ENCODE measurements around the gene ATAT1.
"Not testable (repeated sequence)": the region's sequence is repeated elsewhere in the genome, so short reads cannot be mapped to it uniquely, and the experiment has no call there.

Gene ATAT1

GRCh38 chr6:30592287-30592686 is 34.4 kb upstream of the ATAT1 start:
- no peaks in the 10 kb centered on the region for H3K4me1 ChIP-seq
- no peaks in the 10 kb centered on the region for H3K9me3 ChIP-seq
- DNase-seq, result no peak
- TF ChIP-seq CTCF (IDR thresholded peaks at IDR 0.05; ENCODE audit: low read depth, low read length), result no peak
- H3K4me3 ChIP-seq (ENCODE audit: low read depth, low read length), result no peak overlapping the region
- H3K36me3 ChIP-seq, result peaks cover 71% of the 10 kb centered on the region
- H3K27me3 ChIP-seq, result no peaks in the 10 kb centered on the region

GRCh38 chr6:30597315-30598144 is 29.1 kb upstream of the ATAT1 start:
- not testable (repeated sequence) for H3K4me1 ChIP-seq; H3K27me3 ChIP-seq; H3K9me3 ChIP-seq; H3K4me3 ChIP-seq (ENCODE audit: low read depth, low read length)
- TF ChIP-seq CTCF (IDR thresholded peaks at IDR 0.05; ENCODE audit: low read depth, low read length), result peak; percentile 82
- DNase-seq, result peak; percentile 87
- H3K36me3 ChIP-seq, result peaks cover 47% of the 10 kb centered on the region

GRCh38 chr6:30598912-30599624 is 27.6 kb upstream of the ATAT1 start:
- Histone ChIP-seq H3K36me3 (peaks cover 50% of the 10 kb centered on the region), H3K4me1 (no peaks in the 10 kb centered on the region)

GRCh38 chr6:30599625-30600324 is 26.9 kb upstream of the ATAT1 start:
- H3K27me3 ChIP-seq, result no peaks in the 10 kb centered on the region
- TF ChIP-seq CTCF (IDR thresholded peaks at IDR 0.05; ENCODE audit: low read depth, low read length), result no peak
- H3K4me3 ChIP-seq (ENCODE audit: low read depth, low read length), result no peak overlapping the region
- DNase-seq, result no peak
- H3K4me1 ChIP-seq, result no peaks in the 10 kb centered on the region
- H3K36me3 ChIP-seq, result peaks cover 51% of the 10 kb centered on the region
- H3K9me3 ChIP-seq, result no peaks in the 10 kb centered on the region

More at GRCh38 chr6:30598912-30599624, 27.6 kb upstream of the ATAT1 start:
- Histone ChIP-seq H3K27me3 (no peaks in the 10 kb centered on the region), H3K9me3 (no peaks in the 10 kb centered on the region), H3K4me3 (ENCODE audit: low read depth, low read length) (no peak overlapping the region)
- TF ChIP-seq CTCF (IDR thresholded peaks at IDR 0.05; ENCODE audit: low read depth, low read length), result no peak
- no peak for DNase-seq

- Histone ChIP-seq H3K27me3 (no peaks in the 10 kb centered on the region), H3K9me3 (no peaks in the 10 kb centered on the region), H3K4me1 (no peaks in the 10 kb centered on the region), H3K36me3 (peaks cover 58% of the 10 kb centered on the region), H3K4me3 (ENCODE audit: low read depth, low read length) (no peak overlapping the region)
- no peak for DNase-seq
- TF ChIP-seq CTCF (IDR thresholded peaks at IDR 0.05; ENCODE audit: low read depth, low read length), result no peak
Measured at GRCh38 chr6:30600451-30600961, 26.2 kb upstream of the ATAT1 start.
